BLaER1 (cell line): ENCODE results near the gene SP4.
A peak's percentile ranks its signal among the peaks of the same experiment; 100 is the strongest.

ENCODE experiments used
- H3K27ac ChIP-seq: shearing (Covaris generic); formaldehyde crosslinking; 2 replicates; pipeline ENCODE4 v1.8.1; 2022
- H3K27me3 ChIP-seq: shearing (Covaris generic); formaldehyde crosslinking; 2 replicates; pipeline ENCODE4 v1.8.1; 2022
- H3K36me3 ChIP-seq: shearing (Covaris generic); formaldehyde crosslinking; 2 replicates; pipeline ENCODE4 v1.8.1; 2022
- H3K4me1 ChIP-seq: shearing (Covaris generic); formaldehyde crosslinking; 2 replicates; pipeline ENCODE4 v1.8.1; 2022
- H3K4me2 ChIP-seq: shearing (Covaris generic); formaldehyde crosslinking; 2 replicates; pipeline ENCODE4 v1.8.1; 2022
- H3K4me3 ChIP-seq: shearing (Covaris generic); formaldehyde crosslinking; 2 replicates; pipeline ENCODE4 v1.8.1; 2022
- H3K9ac ChIP-seq: shearing (Covaris generic); formaldehyde crosslinking; 2 replicates; pipeline ENCODE4 v1.8.1; 2022
- H3K9me3 ChIP-seq: shearing (Covaris generic); formaldehyde crosslinking; 2 replicates; pipeline ENCODE4 v1.8.1; 2022
- H4K20me1 ChIP-seq: shearing (Covaris generic); formaldehyde crosslinking; 2 replicates; pipeline ENCODE4 v1.8.1; 2022
- Cebpa-rat ChIP-seq: shearing (Covaris generic); IDR thresholded peaks from 2 replicates; pipeline ENCODE4 v1.8.1; 2022

SP4 gene

GRCh38 chr7:21414795-21415393, 13.0 kb upstream of the SP4 start:
- Histone ChIP-seq H3K9me3 (no peaks in the 10 kb centered on the region), H3K4me2 (no peak overlapping the region), H4K20me1 (no peaks in the 10 kb centered on the region), H3K4me1 (peaks cover 18% of the 10 kb centered on the region), H3K36me3 (no peaks in the 10 kb centered on the region), H3K27me3 (no peaks in the 10 kb centered on the region), H3K4me3 (no peak overlapping the region), H3K27ac (no peak overlapping the region), H3K9ac (no peak overlapping the region)
- TF ChIP-seq Cebpa-rat, result no peak

- H3K4me3 ChIP-seq, result no peak overlapping the region
- no peaks in the 10 kb centered on the region for H4K20me1 ChIP-seq
- peaks cover 10% of the 10 kb centered on the region for H3K4me1 ChIP-seq
- no peak overlapping the region for H3K9ac ChIP-seq
- no peaks in the 10 kb centered on the region for H3K27me3 ChIP-seq
- no peak overlapping the region for H3K4me2 ChIP-seq
- H3K27ac ChIP-seq, result no peak overlapping the region
- H3K36me3 ChIP-seq, result no peaks in the 10 kb centered on the region
- TF ChIP-seq Cebpa-rat, result no peak
- H3K9me3 ChIP-seq, result no peaks in the 10 kb centered on the region
Observed at GRCh38 chr7:21417647-21418046, 10.2 kb upstream of the SP4 start.

GRCh38 chr7:21422751-21423150, 5.1 kb upstream of the SP4 start:
- no peaks in the 10 kb centered on the region for H3K36me3 ChIP-seq
- H3K27me3 ChIP-seq, result no peaks in the 10 kb centered on the region
- H3K27ac ChIP-seq, result no peak overlapping the region
- no peak overlapping the region for H3K9ac ChIP-seq
- no peaks in the 10 kb centered on the region for H4K20me1 ChIP-seq
- no peak overlapping the region for H3K4me3 ChIP-seq
- no peak for TF ChIP-seq Cebpa-rat
- peaks cover 8% of the 10 kb centered on the region for H3K4me1 ChIP-seq
- no peak overlapping the region for H3K4me2 ChIP-seq
- H3K9me3 ChIP-seq, result no peaks in the 10 kb centered on the region

GRCh38 chr7:21425290-21425689, 2.6 kb upstream of the SP4 start:
- no peaks in the 10 kb centered on the region for H3K27me3 ChIP-seq
- peaks cover 6% of the 10 kb centered on the region for H4K20me1 ChIP-seq
- no peaks in the 10 kb centered on the region for H3K9me3 ChIP-seq
- no peak overlapping the region for H3K4me2 ChIP-seq
- H3K27ac ChIP-seq, result no peak overlapping the region
- H3K36me3 ChIP-seq, result peaks cover 6% of the 10 kb centered on the region
- H3K9ac ChIP-seq, result no peak overlapping the region
- H3K4me1 ChIP-seq, result peaks cover 26% of the 10 kb centered on the region
- TF ChIP-seq Cebpa-rat, result no peak
- H3K4me3 ChIP-seq, result no peak overlapping the region

- peaks cover 38% of the 10 kb centered on the region for H3K4me1 ChIP-seq
- peaks cover 16% of the 10 kb centered on the region for H4K20me1 ChIP-seq
- peak overlapping the region; percentile 62 for H3K27ac ChIP-seq
- no peaks in the 10 kb centered on the region for H3K9me3 ChIP-seq
- H3K27me3 ChIP-seq, result no peaks in the 10 kb centered on the region
- TF ChIP-seq Cebpa-rat, result no peak
- H3K4me3 ChIP-seq, result peak overlapping the region; percentile 87
- peak overlapping the region; percentile 78 for H3K9ac ChIP-seq
- H3K36me3 ChIP-seq, result peaks cover 6% of the 10 kb centered on the region
- H3K4me2 ChIP-seq, result peak overlapping the region; percentile 93
Observed at GRCh38 chr7:21426286-21427181, 1.3 kb upstream of the SP4 start.

GRCh38 chr7:21427182-21427870, 557 bp upstream of the SP4 start:
- peaks cover 6% of the 10 kb centered on the region for H3K36me3 ChIP-seq
- H3K9ac ChIP-seq, result peak overlapping the region; percentile 95
- no peaks in the 10 kb centered on the region for H3K9me3 ChIP-seq
- H3K27me3 ChIP-seq, result no peaks in the 10 kb centered on the region
- TF ChIP-seq Cebpa-rat, result no peak
- peak overlapping the region; percentile 87 for H3K4me3 ChIP-seq
- H3K4me2 ChIP-seq, result peak overlapping the region; percentile 93
- peak overlapping the region; percentile 98 for H3K27ac ChIP-seq
- H4K20me1 ChIP-seq, result peaks cover 22% of the 10 kb centered on the region
- H3K4me1 ChIP-seq, result peaks cover 46% of the 10 kb centered on the region

GRCh38 chr7:21428659-21428941, 717 bp downstream of the SP4 start:
- Histone ChIP-seq H3K4me2 (peak overlapping the region; percentile 81), H4K20me1 (peaks cover 26% of the 10 kb centered on the region), H3K4me1 (peaks cover 56% of the 10 kb centered on the region), H3K27ac (peak overlapping the region; percentile 82), H3K27me3 (no peaks in the 10 kb centered on the region), H3K9ac (peak overlapping the region; percentile 95), H3K9me3 (no peaks in the 10 kb centered on the region), H3K36me3 (peaks cover 10% of the 10 kb centered on the region), H3K4me3 (peak overlapping the region; percentile 87)
- no peak for TF ChIP-seq Cebpa-rat

- peaks cover 26% of the 10 kb centered on the region for H4K20me1 ChIP-seq
Observed at GRCh38 chr7:21429021-21429420, 1.1 kb downstream of the SP4 start.

GRCh38 chr7:21429786-21430574, 2.1 kb downstream of the SP4 start:
- peaks cover 56% of the 10 kb centered on the region for H3K4me1 ChIP-seq
- H4K20me1 ChIP-seq, result peaks cover 26% of the 10 kb centered on the region
- H3K9ac ChIP-seq, result no peak overlapping the region
- H3K4me2 ChIP-seq, result peak overlapping the region; percentile 81
- 0 out of 2 replicates have a peak overlapping the region, but pooled peaks have one; percentile 25 for H3K4me3 ChIP-seq
- no peaks in the 10 kb centered on the region for H3K9me3 ChIP-seq
- peaks cover 21% of the 10 kb centered on the region for H3K36me3 ChIP-seq
- H3K27me3 ChIP-seq, result no peaks in the 10 kb centered on the region
- no peak for TF ChIP-seq Cebpa-rat
- H3K27ac ChIP-seq, result no peak overlapping the region

More at GRCh38 chr7:21429021-21429420, 1.1 kb downstream of the SP4 start:
- Histone ChIP-seq H3K36me3 (peaks cover 14% of the 10 kb centered on the region), H3K4me1 (peaks cover 56% of the 10 kb centered on the region), H3K4me2 (peak overlapping the region; percentile 81), H3K9ac (peak overlapping the region; percentile 95), H3K27me3 (no peaks in the 10 kb centered on the region), H3K27ac (peak overlapping the region; percentile 82; the same call in 1 of the 2 replicates), H3K9me3 (no peaks in the 10 kb centered on the region), H3K4me3 (peak overlapping the region; percentile 87)
- no peak for TF ChIP-seq Cebpa-rat
